RCC 7860 (cell line): ENCODE results near the gene ZFPM1.

Experiments
- DNase-seq: peaks from one replicate; pipeline ENCODE4 v3.0.0-alpha.2; 2015; ENCODE audit warnings: low spot score
- FAIRE-seq: peaks from 2 replicates; lab custom pipeline; 2012; peaks lifted over from hg19 to GRCh38; lab: Jason Lieb, UNC

Gene ZFPM1

DNA sequence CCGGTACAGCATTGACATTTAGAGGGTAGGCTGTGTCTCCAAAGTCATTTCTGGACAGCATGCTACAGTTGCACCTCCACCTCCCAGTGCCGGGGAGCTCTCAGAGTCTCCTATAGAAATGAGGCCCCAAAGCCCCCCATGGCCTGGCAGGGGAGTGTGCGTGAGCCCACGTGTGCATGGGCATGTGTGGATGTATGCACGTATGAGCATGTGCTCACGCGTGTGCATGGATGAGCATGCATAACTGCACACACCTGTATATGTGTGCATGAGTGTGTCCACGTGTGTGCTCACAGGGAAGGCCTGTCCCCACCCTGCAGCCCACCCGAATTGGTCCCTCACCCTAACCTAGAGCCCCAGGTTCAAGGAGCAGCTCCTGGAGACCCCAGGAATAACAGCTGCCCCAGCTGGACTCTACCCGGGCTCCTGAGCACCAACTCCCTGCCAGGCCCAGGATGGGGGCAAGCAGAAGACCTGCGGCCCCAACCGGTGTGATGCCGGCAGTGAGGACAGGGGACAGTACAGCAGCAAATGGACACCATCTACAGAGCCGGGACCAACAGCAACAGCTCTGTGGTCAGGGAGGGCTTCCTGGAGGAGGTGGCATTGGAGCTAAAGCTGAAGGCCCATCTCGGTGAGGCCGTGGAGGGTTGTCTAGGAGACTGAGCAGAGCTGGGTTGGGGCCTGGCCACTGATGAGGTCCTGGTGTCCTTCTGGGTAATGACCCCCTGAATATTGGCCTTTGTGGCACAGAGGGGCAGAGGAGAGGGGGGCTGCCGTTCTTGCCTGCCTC, 35.2 kb upstream of the ZFPM1 start:
- no peak for FAIRE-seq
- no peak for DNase-seq

DNA sequence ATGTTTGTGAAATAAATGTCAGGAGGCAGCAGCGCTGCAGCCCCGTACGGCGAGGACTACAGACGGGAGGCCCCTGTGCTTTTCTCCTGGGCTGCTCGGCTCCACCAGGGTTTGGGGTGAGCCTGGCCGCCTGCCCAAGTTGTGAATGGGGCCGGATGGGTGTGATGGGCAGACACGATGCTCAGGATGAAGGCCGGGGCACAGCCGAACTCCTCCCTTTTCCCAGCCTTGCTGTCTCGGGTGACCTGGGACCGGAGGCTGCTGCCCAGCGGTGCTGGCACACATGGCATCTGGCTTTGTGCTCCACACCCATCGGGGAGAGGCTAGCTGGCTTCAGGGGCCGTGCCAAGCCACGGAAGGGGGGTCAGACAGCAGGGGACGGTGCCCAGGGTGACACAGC, 34.2 kb upstream of the ZFPM1 start:
- DNase-seq = no peak
- FAIRE-seq = no peak

DNA sequence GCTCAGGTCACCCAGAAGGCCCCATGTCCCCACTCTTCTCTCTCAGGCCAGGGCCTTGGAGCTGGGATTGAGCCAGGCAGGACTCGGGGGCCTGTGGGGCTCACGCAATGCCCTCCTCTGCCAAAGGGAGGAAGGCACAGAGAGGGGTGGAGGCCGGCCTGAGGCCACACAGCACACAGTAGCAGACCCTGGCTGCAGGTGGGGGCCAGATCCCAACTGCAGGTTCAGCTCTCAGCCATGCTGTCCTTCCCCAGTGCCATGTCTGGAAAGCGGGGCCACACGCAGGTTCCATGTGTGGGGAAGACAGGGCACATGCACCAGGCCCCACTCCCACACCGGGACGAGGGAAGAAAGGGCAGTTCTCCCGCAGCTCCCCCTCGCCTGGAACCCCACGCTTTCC, 33.3 kb upstream of the ZFPM1 start:
- DNase-seq (no peak), FAIRE-seq (no peak)

DNA sequence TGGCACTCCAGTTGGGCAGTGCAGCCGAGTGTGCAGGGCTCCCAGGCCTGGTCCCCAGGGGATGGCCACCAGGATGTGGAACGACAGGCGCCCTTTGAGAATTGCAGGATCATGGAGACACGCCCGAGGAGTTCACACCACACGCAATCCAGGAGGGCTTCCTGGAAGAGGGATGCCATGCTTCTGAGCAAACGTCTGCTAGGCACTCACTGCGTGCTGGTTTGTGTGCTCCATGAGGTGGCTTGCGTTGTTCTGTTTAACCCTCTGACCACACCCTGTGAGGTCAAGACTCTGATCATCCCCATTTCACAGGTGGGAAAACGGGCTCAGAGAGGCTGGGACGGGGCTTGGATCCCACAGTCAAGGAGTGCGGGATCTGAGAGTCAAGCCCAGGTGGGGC, 32.6 kb upstream of the ZFPM1 start:
- no peak for FAIRE-seq
- DNase-seq = no peak

DNA sequence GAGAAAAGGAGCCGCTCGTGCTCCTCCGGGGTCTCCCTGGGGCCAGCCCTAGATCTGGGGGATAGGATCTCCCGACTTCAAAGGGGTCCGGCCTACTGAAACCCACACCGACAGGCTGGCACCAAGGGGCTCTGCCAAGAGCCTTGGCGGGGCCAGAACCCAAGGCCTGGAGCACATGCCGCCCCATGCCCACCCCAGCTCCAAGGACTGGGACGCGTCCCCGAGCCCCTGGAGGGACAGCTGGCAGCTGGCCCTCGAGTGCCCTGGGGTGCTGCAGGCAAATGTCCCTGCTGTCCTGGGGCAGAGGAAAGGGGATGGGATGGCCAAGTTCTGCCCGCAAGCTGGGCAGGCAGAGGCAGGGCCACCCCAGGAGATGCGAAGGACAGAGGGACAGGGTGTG, 31.8 kb upstream of the ZFPM1 start:
- DNase-seq (no peak), FAIRE-seq (no peak)

DNA sequence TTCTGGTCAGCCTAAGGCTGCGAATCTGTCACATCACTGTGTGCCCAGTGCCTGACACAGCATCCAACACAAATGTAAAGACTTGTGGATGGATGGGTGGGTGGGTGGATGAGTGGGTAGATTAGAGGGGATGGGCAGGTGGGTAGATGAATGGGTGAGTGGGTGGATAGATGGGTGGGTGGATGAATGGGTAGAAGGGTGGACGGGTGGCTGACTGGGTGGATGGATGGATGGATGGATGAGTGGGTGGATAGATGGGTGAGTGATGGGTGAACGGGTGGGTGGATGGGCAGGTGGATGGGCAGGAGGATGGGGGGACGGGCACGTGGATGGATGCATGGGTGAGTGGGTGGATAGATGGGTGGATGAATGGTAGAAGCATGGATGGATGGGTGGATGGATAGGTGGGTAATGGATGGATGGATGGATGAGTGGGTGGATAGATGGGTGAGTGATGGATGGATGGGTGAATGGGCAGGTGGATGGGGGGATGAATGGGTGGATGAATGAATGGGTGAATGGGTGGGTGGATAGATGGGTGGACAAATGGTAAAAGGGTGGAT, 31.1 kb upstream of the ZFPM1 start:
- no peak for FAIRE-seq

DNA sequence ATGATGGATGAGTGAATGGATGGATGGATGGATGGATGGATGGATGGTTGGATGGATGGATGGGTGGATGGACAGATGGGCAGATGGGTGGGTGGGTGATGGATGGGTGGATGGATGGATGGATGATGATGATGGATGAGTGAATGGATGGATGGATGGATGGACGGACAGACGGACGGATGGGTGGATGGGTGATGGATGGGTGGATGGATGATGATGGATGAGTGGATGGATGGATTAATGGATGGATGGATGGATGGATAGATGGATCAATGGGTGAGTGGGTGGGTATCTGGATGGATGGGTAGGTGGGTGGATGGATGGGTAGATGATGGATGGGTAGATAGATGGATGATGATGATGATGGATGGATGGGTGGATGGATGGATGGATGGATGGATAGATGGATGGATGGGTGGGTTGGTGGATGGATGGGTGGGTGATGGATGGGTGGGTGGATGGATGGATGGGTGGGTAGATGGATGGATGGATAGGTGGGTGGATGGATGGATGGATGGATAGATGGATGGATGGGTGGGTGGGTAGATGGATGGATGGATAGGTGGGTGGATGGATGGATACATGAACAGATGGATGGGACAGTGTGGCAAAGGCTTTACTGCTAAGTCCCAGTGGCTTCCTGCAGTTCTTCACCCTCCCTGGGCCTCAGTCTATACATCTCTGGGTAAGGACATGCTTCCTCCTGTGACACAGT, 30.2 kb upstream of the ZFPM1 start:
- DNase-seq (no peak), FAIRE-seq (no peak)

More for the DNA sequence above, 31.1 kb upstream of the ZFPM1 start:
- DNase-seq = no peak

DNA sequence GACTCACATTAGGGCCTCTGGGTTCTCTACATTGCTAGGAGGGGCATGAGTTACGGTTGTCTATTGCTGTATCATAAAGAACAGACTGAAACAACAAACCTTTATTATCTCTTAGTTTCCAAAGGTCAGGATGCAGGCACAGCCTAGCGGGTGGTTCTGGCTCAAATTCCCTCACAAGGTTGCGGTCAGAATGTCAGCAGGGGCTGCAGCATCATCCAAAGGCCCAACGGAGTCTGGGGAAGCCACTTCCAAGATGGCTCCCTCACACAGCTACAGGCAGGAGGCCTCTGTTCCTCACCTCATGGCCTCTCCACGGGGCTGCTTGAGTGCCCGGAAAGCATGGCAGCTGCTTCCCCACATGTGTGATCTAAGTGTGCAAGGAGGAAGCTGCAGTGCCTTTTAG, 29.6 kb upstream of the ZFPM1 start:
- FAIRE-seq = no peak
- DNase-seq = no peak

DNA sequence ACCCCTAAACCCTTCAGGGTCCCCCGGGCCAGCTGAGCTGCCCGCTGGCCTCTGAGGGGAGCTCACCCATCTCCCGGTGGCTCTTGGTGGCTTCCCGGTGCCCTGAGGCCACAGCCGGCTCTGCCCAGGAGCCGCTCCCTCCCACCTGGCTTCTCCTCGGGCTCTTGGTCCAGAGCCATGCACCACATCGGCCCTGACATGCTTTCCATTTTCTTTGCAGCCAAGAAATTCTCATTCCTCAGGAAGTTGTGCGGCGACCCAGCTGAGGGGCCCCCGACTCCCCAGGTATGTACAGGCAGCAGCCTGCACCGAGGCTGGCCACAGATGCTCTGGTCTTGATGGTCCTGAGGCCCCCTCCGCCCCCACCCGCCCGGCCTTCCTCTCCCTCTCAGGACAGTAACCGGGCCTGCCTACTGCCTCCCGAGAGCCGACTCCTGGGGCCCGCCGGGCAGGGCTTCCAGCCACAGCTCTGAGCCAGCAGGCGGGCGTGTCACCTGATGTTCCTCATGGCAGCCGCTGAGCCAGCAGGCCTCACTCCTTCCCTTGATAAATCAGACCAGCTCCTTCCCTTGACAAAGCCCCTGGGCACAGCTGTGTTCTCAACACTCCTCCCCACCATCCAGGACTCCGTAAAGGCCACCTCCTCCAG, 28.4 kb upstream of the ZFPM1 start:
- DNase-seq = no peak

DNA sequence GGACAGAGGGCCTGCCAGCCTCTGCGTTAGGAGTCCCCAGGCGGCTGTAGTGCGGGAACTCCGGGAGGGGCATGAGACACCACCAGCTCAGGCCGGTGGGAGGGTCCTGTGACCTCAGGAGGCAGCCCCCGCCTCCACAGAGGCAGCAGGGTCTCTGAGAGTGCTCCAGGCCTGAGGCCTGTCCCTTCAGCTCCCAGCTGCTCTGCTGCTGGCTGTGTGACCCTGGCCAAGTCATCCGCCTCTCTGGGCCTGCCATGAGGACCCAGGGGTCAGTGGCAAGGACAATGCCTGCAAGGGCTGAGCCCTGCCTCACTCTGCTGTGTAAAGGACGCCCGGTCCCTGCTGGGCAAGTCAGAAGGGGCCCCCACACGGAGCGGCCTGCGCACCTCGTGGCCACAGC, 27.1 kb upstream of the ZFPM1 start:
- DNase-seq (no peak), FAIRE-seq (no peak)

More for the DNA sequence above, 28.4 kb upstream of the ZFPM1 start:
- FAIRE-seq = no peak

DNA sequence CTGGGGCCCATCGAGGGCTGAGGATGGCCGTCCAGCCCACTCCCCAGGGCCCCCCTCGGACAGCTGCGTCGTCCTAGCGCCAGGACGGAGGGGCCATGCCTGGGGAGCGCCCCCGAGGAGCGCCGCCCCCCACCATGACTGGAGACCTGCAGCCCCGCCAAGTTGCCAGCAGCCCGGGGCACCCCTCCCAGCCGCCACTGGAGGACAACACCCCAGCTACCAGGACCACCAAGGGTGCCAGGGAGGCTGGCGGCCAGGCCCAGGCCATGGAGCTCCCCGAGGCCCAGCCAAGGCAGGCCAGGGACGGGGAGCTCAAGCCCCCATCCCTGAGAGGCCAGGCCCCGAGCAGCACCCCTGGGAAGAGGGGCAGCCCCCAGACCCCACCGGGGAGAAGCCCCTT, 25.7 kb upstream of the ZFPM1 start:
- DNase-seq = no peak
- FAIRE-seq = no peak

DNA sequence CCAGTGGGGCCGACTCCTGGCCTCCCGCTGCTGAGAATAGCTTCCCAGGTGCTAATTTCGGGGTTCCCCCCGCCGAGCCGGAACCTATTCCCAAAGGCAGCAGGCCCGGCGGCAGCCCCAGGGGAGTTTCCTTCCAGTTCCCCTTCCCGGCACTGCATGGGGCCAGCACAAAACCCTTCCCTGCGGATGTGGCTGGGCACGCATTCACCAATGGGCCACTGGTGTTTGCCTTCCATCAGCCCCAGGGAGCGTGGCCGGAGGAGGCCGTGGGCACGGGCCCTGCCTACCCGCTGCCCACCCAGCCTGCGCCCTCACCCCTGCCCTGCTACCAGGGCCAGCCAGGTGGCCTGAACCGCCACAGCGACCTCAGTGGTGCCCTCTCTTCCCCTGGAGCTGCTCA, 24.9 kb upstream of the ZFPM1 start:
- DNase-seq (no peak), FAIRE-seq (no peak)

DNA sequence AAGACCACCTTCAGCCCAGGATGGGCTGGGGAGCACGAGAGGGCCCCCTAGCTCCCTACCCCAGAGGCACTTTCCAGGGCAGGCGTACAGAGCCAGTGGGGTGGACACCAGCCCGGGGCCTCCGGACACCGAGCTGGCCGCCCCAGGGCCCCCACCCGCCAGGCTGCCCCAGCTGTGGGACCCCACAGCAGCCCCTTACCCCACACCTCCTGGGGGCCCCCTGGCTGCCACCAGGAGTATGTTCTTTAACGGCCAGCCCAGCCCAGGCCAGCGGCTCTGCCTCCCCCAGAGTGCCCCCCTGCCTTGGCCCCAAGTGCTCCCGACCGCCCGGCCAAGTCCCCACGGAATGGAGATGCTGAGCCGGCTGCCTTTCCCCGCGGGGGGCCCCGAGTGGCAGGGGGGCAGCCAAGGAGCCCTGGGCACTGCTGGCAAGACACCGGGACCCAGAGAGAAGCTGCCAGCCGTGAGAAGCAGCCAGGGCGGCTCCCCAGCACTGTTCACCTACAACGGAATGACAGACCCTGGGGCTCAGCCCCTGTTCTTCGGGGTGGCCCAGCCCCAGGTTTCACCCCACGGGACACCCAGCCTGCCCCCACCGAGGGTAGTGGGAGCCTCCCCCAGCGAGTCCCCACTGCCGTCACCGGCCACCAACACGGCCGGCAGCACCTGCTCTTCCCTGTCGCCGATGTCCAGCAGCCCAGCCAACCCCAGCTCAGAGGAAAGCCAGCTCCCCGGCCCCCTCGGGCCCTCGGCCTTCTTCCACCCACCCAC, 24.3 kb upstream of the ZFPM1 start:
- no peak for FAIRE-seq

DNA sequence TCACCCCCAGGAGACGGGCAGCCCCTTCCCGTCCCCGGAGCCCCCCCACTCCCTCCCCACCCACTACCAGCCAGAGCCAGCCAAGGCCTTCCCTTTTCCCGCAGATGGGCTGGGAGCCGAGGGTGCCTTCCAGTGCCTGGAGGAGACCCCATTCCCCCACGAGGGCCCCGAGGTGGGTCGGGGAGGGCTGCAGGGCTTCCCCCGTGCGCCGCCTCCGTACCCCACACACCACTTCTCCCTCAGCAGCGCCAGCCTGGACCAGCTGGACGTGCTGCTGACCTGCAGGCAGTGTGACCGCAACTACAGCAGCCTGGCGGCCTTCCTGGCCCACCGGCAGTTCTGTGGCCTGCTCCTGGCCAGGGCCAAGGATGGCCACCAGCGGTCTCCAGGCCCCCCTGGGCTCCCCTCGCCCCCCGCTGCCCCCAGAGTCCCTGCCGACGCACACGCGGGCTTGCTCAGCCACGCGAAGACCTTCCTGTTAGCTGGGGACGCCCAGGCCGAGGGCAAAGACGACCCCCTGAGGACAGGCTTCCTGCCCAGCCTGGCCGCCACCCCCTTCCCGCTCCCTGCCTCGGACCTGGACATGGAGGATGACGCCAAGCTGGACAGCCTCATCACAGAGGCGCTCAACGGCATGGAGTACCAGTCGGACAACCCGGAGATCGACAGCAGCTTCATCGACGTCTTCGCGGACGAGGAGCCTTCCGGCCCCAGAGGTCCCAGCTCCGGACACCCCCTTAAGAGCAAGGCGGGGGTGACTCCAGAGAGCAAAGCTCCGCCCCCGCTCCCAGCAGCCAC, 23.5 kb upstream of the ZFPM1 start:
- FAIRE-seq = no peak
- DNase-seq = no peak

More for the DNA sequence above, 24.3 kb upstream of the ZFPM1 start:
- DNase-seq = no peak

DNA sequence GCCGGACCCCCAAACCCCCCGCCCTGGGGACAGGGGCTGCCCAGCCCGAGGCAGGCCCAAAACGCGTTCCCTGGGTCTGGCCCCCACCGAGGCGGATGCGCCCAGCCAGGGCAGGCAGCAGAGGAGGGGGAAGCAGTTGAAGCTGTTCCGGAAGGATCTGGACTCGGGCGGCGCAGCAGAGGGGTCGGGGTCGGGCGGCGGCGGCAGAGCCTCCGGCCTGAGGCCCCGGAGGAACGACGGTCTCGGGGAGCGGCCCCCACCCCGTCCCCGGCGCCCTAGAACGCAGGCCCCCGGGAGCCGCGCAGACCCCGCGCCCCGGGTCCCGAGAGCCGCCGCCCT, 22.9 kb upstream of the ZFPM1 start:
- no peak for FAIRE-seq

DNA sequence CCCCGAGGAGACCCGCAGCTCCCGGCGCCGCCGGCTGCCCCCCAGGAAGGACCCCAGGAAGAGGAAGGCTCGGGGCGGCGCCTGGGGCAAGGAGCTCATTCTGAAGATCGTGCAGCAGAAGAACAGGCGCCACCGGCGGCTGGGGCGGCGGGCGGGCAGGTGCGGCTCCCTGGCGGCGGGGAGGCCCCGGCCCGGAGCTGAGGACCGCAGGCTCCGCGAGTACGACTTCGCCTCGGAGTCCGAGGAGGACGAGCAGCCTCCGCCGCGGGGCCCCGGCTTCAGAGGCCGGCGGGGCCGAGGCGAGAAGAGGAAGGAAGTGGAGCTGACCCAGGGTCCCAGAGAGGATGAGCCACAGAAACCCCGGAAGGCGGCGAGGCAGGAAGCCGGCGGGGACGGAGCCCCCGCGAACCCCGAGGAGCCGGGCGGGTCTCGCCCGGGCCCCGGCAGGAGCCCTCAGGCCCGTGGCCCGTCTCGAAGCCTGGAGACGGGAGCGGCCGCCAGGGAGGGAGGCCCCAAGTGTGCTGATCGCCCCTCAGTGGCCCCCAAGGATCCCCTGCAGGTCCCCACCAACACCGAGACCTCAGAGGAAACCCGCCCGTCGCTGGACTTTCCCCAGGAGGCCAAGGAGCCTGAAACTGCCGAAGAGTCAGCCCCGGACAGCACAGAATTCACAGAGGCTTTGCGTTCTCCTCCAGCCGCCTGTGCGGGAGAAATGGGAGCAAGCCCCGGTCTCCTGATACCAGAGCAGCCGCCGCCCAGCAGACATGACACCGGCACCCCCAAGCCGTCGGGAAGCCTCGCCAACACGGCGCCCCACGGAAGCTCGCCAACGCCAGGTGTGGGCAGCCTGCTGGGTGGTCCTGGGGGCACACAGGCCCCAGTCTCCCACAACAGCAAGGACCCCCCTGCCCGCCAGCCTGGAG, 22.3 kb upstream of the ZFPM1 start:
- DNase-seq (no peak), FAIRE-seq (no peak)

More for the DNA sequence above, 22.9 kb upstream of the ZFPM1 start:
- no peak for DNase-seq

DNA sequence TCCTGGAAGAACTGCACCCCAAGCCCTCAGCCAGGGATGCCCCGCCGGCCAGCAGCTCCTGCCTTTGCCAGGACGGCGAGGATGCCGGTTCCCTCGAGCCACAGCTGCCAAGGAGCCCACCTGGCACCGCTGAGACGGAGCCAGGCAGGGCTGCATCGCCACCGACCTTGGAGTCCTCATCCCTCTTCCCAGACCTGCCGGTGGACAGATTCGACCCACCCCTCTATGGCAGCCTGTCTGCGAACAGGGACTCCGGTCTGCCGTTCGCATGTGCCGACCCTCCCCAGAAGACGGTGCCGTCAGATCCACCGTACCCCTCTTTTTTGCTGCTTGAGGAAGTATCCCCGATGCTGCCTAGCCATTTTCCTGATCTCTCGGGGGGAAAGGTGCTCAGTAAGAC, 21.4 kb upstream of the ZFPM1 start:
- DNase-seq (no peak), FAIRE-seq (no peak)

DNA sequence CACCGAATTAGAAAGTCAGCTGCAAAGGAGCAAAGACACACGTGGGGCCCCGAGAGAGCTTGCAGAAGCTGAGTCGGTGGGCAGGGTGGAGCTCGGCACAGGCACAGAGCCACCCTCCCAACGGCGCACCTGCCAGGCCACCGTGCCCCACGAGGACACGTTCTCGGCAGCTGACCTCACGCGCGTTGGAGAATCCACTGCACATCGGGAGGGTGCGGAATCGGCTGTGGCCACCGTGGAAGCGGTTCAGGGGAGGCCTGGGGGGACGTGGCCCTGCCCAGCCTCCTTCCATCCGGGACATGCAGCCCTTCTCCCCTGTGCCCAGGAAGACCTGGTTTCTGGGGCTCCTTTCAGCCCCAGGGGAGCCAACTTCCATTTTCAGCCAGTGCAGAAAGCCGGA, 20.9 kb upstream of the ZFPM1 start:
- DNase-seq (no peak), FAIRE-seq (no peak)

DNA sequence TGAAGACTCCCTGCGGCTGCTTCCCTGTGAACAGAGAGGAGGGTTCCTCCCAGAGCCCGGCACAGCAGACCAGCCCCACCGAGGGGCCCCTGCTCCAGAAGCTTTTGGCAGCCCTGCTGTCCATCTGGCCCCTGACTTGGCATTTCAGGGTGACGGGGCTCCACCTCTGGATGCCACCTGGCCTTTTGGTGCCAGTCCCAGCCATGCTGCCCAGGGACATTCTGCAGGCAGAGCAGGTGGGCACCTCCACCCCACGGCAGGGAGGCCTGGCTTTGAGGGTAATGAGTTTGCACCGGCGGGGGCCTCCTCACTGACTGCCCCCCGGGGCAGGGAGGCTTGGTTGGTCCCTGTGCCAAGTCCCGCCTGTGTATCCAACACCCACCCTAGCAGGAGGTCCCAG, 20.3 kb upstream of the ZFPM1 start:
- FAIRE-seq (no peak), DNase-seq (no peak)
